Mesenchymal stem cell (in vitro differentiated cells and primary cell): Measurements from ENCODE around the gene EMP2.

Experiments used
- DNase-seq: peaks from one replicate; pipeline ENCODE4 v3.0.0-alpha.2; 2013
- H2AFZ ChIP-seq: one replicate; pipeline ENCODE4 v1.6.1; 2013; ENCODE audit warnings: low read depth, mild to moderate bottlenecking, control low read depth, inconsistent platforms, low read length, moderate library complexity
- H2AK5ac ChIP-seq: 2 replicates; pipeline ENCODE4 v1.6.1; 2013; ENCODE audit warnings: low read length, moderate library complexity, mild to moderate bottlenecking, inconsistent platforms; ENCODE audit not compliant: severe bottlenecking
- H2BK120ac ChIP-seq: one replicate; pipeline ENCODE4 v1.6.1; 2013; ENCODE audit warnings: low read depth, mild to moderate bottlenecking, inconsistent platforms, low read length, moderate library complexity
- H2BK12ac ChIP-seq, 2 experiments: one replicate each; pipeline ENCODE4 v1.6.1; 2013; ENCODE audit warnings: inconsistent platforms in 2 of 2, low read length in 2 of 2, mild to moderate bottlenecking in 2 of 2, moderate library complexity in 2 of 2, control low read depth in 1 of 2
- H2BK15ac ChIP-seq: one replicate; pipeline ENCODE4 v1.6.1; 2013; ENCODE audit warnings: mild to moderate bottlenecking, low read depth, inconsistent platforms; ENCODE audit not compliant: poor library complexity, severe bottlenecking
- H2BK5ac ChIP-seq: 2 replicates; pipeline ENCODE4 v1.6.1; 2013; ENCODE audit warnings: low read depth, mild to moderate bottlenecking, low read length, control low read depth, inconsistent platforms; ENCODE audit not compliant: poor library complexity, severe bottlenecking
- H3K14ac ChIP-seq, 2 experiments: one replicate each; pipeline ENCODE4 v1.6.1; 2013; ENCODE audit warnings: inconsistent platforms in 2 of 2, low read length in 2 of 2, control low read depth in 1 of 2, mild to moderate bottlenecking in 1 of 2, moderate library complexity in 1 of 2
- H3K18ac ChIP-seq, 2 experiments: one replicate each; pipeline ENCODE4 v1.6.1; 2013; ENCODE audit warnings: inconsistent platforms in 2 of 2, low read length in 2 of 2, control low read depth in 1 of 2, low read depth in 1 of 2, mild to moderate bottlenecking in 1 of 2
- H3K23ac ChIP-seq, 2 experiments: one replicate each; pipeline ENCODE4 v1.6.1; 2013; ENCODE audit warnings: inconsistent platforms in 2 of 2, low read length in 2 of 2, mild to moderate bottlenecking in 2 of 2, moderate library complexity in 2 of 2, control low read depth in 1 of 2
- H3K27ac ChIP-seq: 2 replicates; pipeline ENCODE4 v1.5.1; 2013; ENCODE audit warnings: mild to moderate bottlenecking, moderate library complexity, low read length, control low read depth, inconsistent platforms; ENCODE audit not compliant: poor library complexity, severe bottlenecking
- H3K27me3 ChIP-seq, 2 experiments: 2 replicates each; pipeline versions ENCODE4 v1.6.1 to v1.7.0; 2013; ENCODE audit warnings: low read length in 2 of 2, mild to moderate bottlenecking in 2 of 2, moderate library complexity in 2 of 2, control low read depth in 1 of 2, inconsistent platforms in 1 of 2; ENCODE audit not compliant: control insufficient read depth in 1 of 2, insufficient read depth in 1 of 2
- H3K36me3 ChIP-seq, 2 experiments: 2 replicates each; pipeline versions ENCODE4 v1.6.1 to v1.7.0; 2013; ENCODE audit warnings: low read length in 2 of 2, control low read depth in 1 of 2, inconsistent platforms in 1 of 2, low read depth in 1 of 2, mild to moderate bottlenecking in 1 of 2; ENCODE audit not compliant: insufficient read depth in 2 of 2, control insufficient read depth in 1 of 2
- H3K4ac ChIP-seq, 2 experiments: one replicate each; pipeline ENCODE4 v1.6.1; 2013; ENCODE audit warnings: inconsistent platforms in 2 of 2, low read length in 2 of 2, mild to moderate bottlenecking in 2 of 2, moderate library complexity in 2 of 2, control low read depth in 1 of 2, low read depth in 1 of 2
- H3K4me1 ChIP-seq: 2 replicates; pipeline ENCODE4 v1.6.1; 2013; ENCODE audit warnings: low read depth, low read length, control low read depth; ENCODE audit not compliant: control insufficient read depth, insufficient read depth
- H3K4me2 ChIP-seq: 2 replicates; pipeline ENCODE4 v1.6.1; 2013; ENCODE audit warnings: low read length, mild to moderate bottlenecking, inconsistent platforms; ENCODE audit not compliant: poor library complexity, severe bottlenecking
- H3K4me3 ChIP-seq, 2 experiments: 2 replicates each; pipeline versions ENCODE4 v1.5.1 to v1.7.0; 2013; ENCODE audit warnings: low read length in 2 of 2, mild to moderate bottlenecking in 2 of 2, control low read depth in 1 of 2, low read depth in 1 of 2; ENCODE audit not compliant: insufficient read depth in 1 of 2
- H3K79me1 ChIP-seq: replicated peaks from 2 replicates; pipeline ENCODE4 v1.6.1; 2013; ENCODE audit warnings: mild to moderate bottlenecking, control low read depth, low read length, inconsistent platforms; ENCODE audit not compliant: poor library complexity, severe bottlenecking
- H3K9ac ChIP-seq: 2 replicates; pipeline ENCODE4 v1.7.0; 2013; ENCODE audit warnings: mild to moderate bottlenecking, low read length, moderate library complexity
- H3K9me3 ChIP-seq: 2 replicates; pipeline ENCODE4 v1.7.0; 2013; ENCODE audit warnings: mild to moderate bottlenecking, low read length; ENCODE audit not compliant: control insufficient read depth
- H4K8ac ChIP-seq: one replicate; pipeline ENCODE4 v1.6.1; 2013; ENCODE audit warnings: inconsistent platforms, mild to moderate bottlenecking, low read length, moderate library complexity
- H4K91ac ChIP-seq: one replicate; pipeline ENCODE4 v1.6.1; 2013; ENCODE audit warnings: mild to moderate bottlenecking, low read length, inconsistent platforms
- WGBS: methylation state at CpG from one replicate; pipeline ENCODE4 v1.1.7; 2013; ENCODE audit warnings: mixed read lengths; 5-methylcytosine and 5-hydroxymethylcytosine counted together

The EMP2 gene

GRCh38 chr16:10580883-10581247, 467 bp upstream of the EMP2 start:
- Histone ChIP-seq H3K4ac (peak overlapping the region in 1 of 2 experiments; percentile 21), H3K23ac (no peak overlapping the region), H3K4me3 (peak overlapping the region; percentile 72 to 87), H3K27ac (no peak overlapping the region), H3K9me3 (no peaks in the 10 kb centered on the region), H3K14ac (no peak overlapping the region), H2BK15ac (peak overlapping the region; percentile 26), H2BK120ac (peak overlapping the region; percentile 74), H3K9ac (peak overlapping the region; percentile 87), H4K91ac (no peak overlapping the region), H3K18ac (peak overlapping the region; percentile 45 to 50), H3K27me3 (peaks cover 0 to 9% of the 10 kb centered on the region in 2 experiments), H2AK5ac (no peak overlapping the region), H3K79me1 (no peaks in the 10 kb centered on the region), H3K4me1 (peaks cover 17% of the 10 kb centered on the region), H3K4me2 (peak overlapping the region; percentile 99), H4K8ac (peak overlapping the region; percentile 1), H2BK12ac (peak overlapping the region in 1 of 2 experiments; percentile 35), H2BK5ac (no peak overlapping the region), H2AFZ (peak overlapping the region; percentile 94), H3K36me3 (no peaks in the 10 kb centered on the region)
- no peak for DNase-seq
- 71% methylated on average over 4 of the region's 7 CpGs for WGBS

- DNase-seq: peak; percentile 4
- peak overlapping the region; percentile 87 for H3K9ac ChIP-seq
- no peaks in the 10 kb centered on the region for H3K9me3 ChIP-seq
- peak overlapping the region in 1 of 2 experiments; percentile 34 for H3K23ac ChIP-seq
- no peak overlapping the region for H2AK5ac ChIP-seq
- no peak overlapping the region for H3K4ac ChIP-seq
- H3K27ac ChIP-seq: no peak overlapping the region
- H2BK120ac ChIP-seq: no peak overlapping the region
- no peaks in the 10 kb centered on the region for H3K79me1 ChIP-seq
- 19% methylated on average over 5 of the region's 6 CpGs for WGBS
- H4K91ac ChIP-seq: no peak overlapping the region
- no peak overlapping the region for H2BK15ac ChIP-seq
- H3K14ac ChIP-seq: no peak overlapping the region
- peak overlapping the region in 1 of 2 experiments; percentile 29 for H2BK12ac ChIP-seq
- H3K4me2 ChIP-seq: peak overlapping the region; percentile 99
- H3K36me3 ChIP-seq: no peaks in the 10 kb centered on the region
- peaks cover 17% of the 10 kb centered on the region for H3K4me1 ChIP-seq
- H3K18ac ChIP-seq: no peak overlapping the region
- no peak overlapping the region for H2BK5ac ChIP-seq
- H2AFZ ChIP-seq: peak overlapping the region; percentile 94
- peak overlapping the region in 1 of 2 experiments; percentile 87 for H3K4me3 ChIP-seq
- H4K8ac ChIP-seq: no peak overlapping the region
- peaks cover 0 to 9% of the 10 kb centered on the region in 2 experiments for H3K27me3 ChIP-seq
These were observed 828 bp downstream of the EMP2 start for GRCh38 chr16:10579575-10579964.

- no peak overlapping the region for H3K18ac ChIP-seq
- H3K9me3 ChIP-seq: no peaks in the 10 kb centered on the region
- H3K9ac ChIP-seq: peak overlapping the region; percentile 87
- H3K23ac ChIP-seq: no peak overlapping the region
- no peak overlapping the region for H2BK120ac ChIP-seq
- no peak overlapping the region for H2BK5ac ChIP-seq
- no peak overlapping the region for H2BK15ac ChIP-seq
- whole genome bisulfite sequencing: 81% methylated on average over 17 of the region's 20 CpGs
- peak overlapping the region; percentile 7 for H4K91ac ChIP-seq
- H3K14ac ChIP-seq: no peak overlapping the region
- no peak overlapping the region for H2AK5ac ChIP-seq
- H3K79me1 ChIP-seq: no peaks in the 10 kb centered on the region
- no peak overlapping the region for H3K27ac ChIP-seq
- H3K4me2 ChIP-seq: no peak overlapping the region
- no peak overlapping the region for H3K4ac ChIP-seq
- DNase-seq: no peak
- H4K8ac ChIP-seq: peak overlapping the region; percentile 39
- H2AFZ ChIP-seq: no peak overlapping the region
- no peak overlapping the region for H2BK12ac ChIP-seq
- H3K4me3 ChIP-seq: peak overlapping the region in 1 of 2 experiments; percentile 87
- peaks cover 0 to 9% of the 10 kb centered on the region in 2 experiments for H3K27me3 ChIP-seq
- H3K4me1 ChIP-seq: peaks cover 17% of the 10 kb centered on the region
- no peaks in the 10 kb centered on the region for H3K36me3 ChIP-seq
These were observed 1.7 kb downstream of the EMP2 start for GRCh38 chr16:10578474-10579316.

GRCh38 chr16:10577305-10578202, 2.8 kb downstream of the EMP2 start:
- H3K18ac ChIP-seq: no peak overlapping the region
- H3K4ac ChIP-seq: no peak overlapping the region
- peak overlapping the region in 1 of 2 experiments; percentile 67 for H2BK12ac ChIP-seq
- no peak for DNase-seq
- H4K91ac ChIP-seq: no peak overlapping the region
- H2AFZ ChIP-seq: no peak overlapping the region
- peaks cover 1% of the 10 kb centered on the region for H3K79me1 ChIP-seq
- WGBS: 61% methylated on average over 16 of the region's 17 CpGs
- peaks cover 0 to under 1% of the 10 kb centered on the region in 2 experiments for H3K27me3 ChIP-seq
- no peak overlapping the region for H2BK120ac ChIP-seq
- no peak overlapping the region for H3K23ac ChIP-seq
- peak overlapping the region; percentile 36 for H2BK15ac ChIP-seq
- H2AK5ac ChIP-seq: no peak overlapping the region
- H3K9ac ChIP-seq: peak overlapping the region; percentile 7
- H3K9me3 ChIP-seq: no peaks in the 10 kb centered on the region
- H3K4me3 ChIP-seq: peak overlapping the region in 1 of 2 experiments; percentile 87
- H4K8ac ChIP-seq: peak overlapping the region; percentile 27
- no peak overlapping the region for H3K4me2 ChIP-seq
- H2BK5ac ChIP-seq: no peak overlapping the region
- H3K4me1 ChIP-seq: peaks cover 17% of the 10 kb centered on the region
- no peaks in the 10 kb centered on the region for H3K36me3 ChIP-seq
- no peak overlapping the region for H3K27ac ChIP-seq
- H3K14ac ChIP-seq: peak overlapping the region in 1 of 2 experiments; percentile 35
